Measurements from ENCODE around the gene C10orf143. TPM values are rescaled to one million over a fixed set of nuclear protein-coding genes. Genes with fewer than 3 reads are reported as not detected.

The C10orf143 gene
- total RNA-seq, 4 donors from 2014 or later, result 1.6 to 5.8 (median 3.7) TPM; not detected in 1

GRCh38 chr10:130080461-130080814 lies 30.2 kb downstream of the C10orf143 start:
- no peak for TF ChIP-seq POLR2A (IDR thresholded peaks at IDR 0.05)
- TF ChIP-seq CTCF (IDR thresholded peaks at IDR 0.05), result no peak
- Histone ChIP-seq H3K4me1 (no peaks in the 10 kb centered on the region), H3K4me3 (no peak overlapping the region), H3K27ac (no peak overlapping the region), H3K27me3 (no peaks in the 10 kb centered on the region), H3K9me3 (no peaks in the 10 kb centered on the region), H3K36me3 (no peaks in the 10 kb centered on the region)
- no peak for DNase-seq

- H3K9me3 ChIP-seq, result no peaks in the 10 kb centered on the region
- H3K27me3 ChIP-seq, result no peaks in the 10 kb centered on the region
- no peaks in the 10 kb centered on the region for H3K36me3 ChIP-seq
- TF ChIP-seq CTCF (IDR thresholded peaks at IDR 0.05), result no peak
- TF ChIP-seq POLR2A (IDR thresholded peaks at IDR 0.05), result no peak
- H3K4me1 ChIP-seq, result no peaks in the 10 kb centered on the region
- H3K27ac ChIP-seq, result no peak overlapping the region
- DNase-seq, result no peak
- no peak overlapping the region for H3K4me3 ChIP-seq
Observed at GRCh38 chr10:130079614-130080460, 30.8 kb downstream of the C10orf143 start.

DNA sequence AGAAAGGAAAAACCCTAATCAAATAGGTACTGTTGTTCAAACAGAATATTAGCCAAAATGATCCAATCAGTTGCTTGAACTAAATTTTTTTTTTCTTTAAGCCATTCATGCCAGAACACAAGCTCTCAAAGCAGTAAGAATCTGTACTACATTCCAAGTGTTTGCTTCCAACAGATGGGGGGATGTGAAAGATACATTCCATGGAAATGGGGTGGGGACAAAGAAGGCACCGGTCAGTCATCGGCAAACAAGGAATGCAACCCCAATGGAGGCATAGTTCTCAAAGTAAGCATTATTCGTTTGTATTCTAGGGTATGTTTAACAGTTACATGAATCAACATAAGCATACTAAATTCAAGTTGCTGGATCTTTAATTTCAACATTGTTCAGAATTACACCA lies 32.5 kb downstream of the C10orf143 start:
- H3K4me1 ChIP-seq, result no peaks in the 10 kb centered on the region
- no peaks in the 10 kb centered on the region for H3K9me3 ChIP-seq
- no peak for DNase-seq
- H3K36me3 ChIP-seq, result no peaks in the 10 kb centered on the region
- no peaks in the 10 kb centered on the region for H3K27me3 ChIP-seq
- TF ChIP-seq POLR2A (IDR thresholded peaks at IDR 0.05) (no peak), CTCF (IDR thresholded peaks at IDR 0.05) (no peak)
- no peak overlapping the region for H3K4me3 ChIP-seq
- H3K27ac ChIP-seq, result no peak overlapping the region

DNA sequence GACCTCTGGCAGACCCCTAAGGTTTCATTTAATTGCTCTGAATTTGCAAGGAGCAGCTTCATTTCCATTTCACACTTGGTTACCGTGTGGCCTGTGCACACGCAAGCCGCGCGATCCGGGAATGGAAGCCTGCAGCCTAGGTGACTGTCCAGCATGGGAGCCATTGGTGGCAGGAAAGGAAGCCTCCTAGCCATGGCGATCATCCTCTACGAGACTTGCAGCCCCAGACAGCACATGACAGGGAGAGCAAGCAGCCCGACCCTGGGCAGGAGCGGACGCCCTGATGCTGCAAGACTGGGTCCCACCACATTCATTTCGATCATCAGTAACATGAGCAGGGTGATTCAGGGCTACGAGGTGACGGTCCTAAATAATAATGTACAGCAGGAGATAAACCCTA lies 33.9 kb downstream of the C10orf143 start:
- no peak overlapping the region for H3K27ac ChIP-seq
- no peaks in the 10 kb centered on the region for H3K27me3 ChIP-seq
- H3K4me3 ChIP-seq, result no peak overlapping the region
- DNase-seq, result no peak
- no peaks in the 10 kb centered on the region for H3K9me3 ChIP-seq
- no peaks in the 10 kb centered on the region for H3K4me1 ChIP-seq
- TF ChIP-seq CTCF (IDR thresholded peaks at IDR 0.05), result no peak
- no peak for TF ChIP-seq POLR2A (IDR thresholded peaks at IDR 0.05)
- H3K36me3 ChIP-seq, result no peaks in the 10 kb centered on the region

- Histone ChIP-seq H3K36me3 (no peaks in the 10 kb centered on the region), H3K9me3 (no peaks in the 10 kb centered on the region), H3K27me3 (no peaks in the 10 kb centered on the region), H3K4me1 (no peaks in the 10 kb centered on the region), H3K27ac (no peak overlapping the region), H3K4me3 (no peak overlapping the region)
- DNase-seq, result no peak
- TF ChIP-seq CTCF (IDR thresholded peaks at IDR 0.05) (no peak), POLR2A (IDR thresholded peaks at IDR 0.05) (no peak)
Observed at GRCh38 chr10:130074639-130075038, 36.0 kb downstream of the C10orf143 start.

Measured in Peyer's patch (tissue), 4 donors.